Astrocyte of the cerebellum (primary cell): ENCODE measurements around the gene DHRS7C.
"Not testable (repeated sequence)": the region's sequence is repeated elsewhere in the genome, so short reads cannot be mapped to it uniquely, and the experiment has no call there.

ENCODE experiments used
- DNase-seq: peaks from one replicate; pipeline ENCODE4 v3.0.0-alpha.2; 2011; ENCODE audit warnings: low read depth
- H3K4me3 ChIP-seq: 2 replicates; pipeline ENCODE4 v1.5.1; 2011; ENCODE audit warnings: mild to moderate bottlenecking, low read depth, low read length, moderate library complexity
- CTCF ChIP-seq: IDR thresholded peaks from 2 replicates; pipeline ENCODE4 v1.5.1; 2012; ENCODE audit warnings: low read length, low read depth, moderate library complexity, mild to moderate bottlenecking; ENCODE audit errors: missing control alignments
- in situ Hi-C: cut with HindIII; loops from 2 replicates; pipeline ENCODE4 v1.10.0; 2017; ENCODE audit warnings: low sequenced_read_pairs

The DHRS7C gene

GRCh38 chr17:9801505-9801904 is 10.1 kb upstream of the DHRS7C start:
- DNase-seq, result no peak
- in situ Hi-C loops, result no loop called here
- no peak for TF ChIP-seq CTCF
- H3K4me3 ChIP-seq, result no peak overlapping the region

- no peak for DNase-seq
- in situ Hi-C loops, result no loop called here
- TF ChIP-seq CTCF, result no peak
- no peak overlapping the region for H3K4me3 ChIP-seq
Measured at GRCh38 chr17:9798724-9799123, 7.3 kb upstream of the DHRS7C start.

GRCh38 chr17:9798008-9798407 is 6.6 kb upstream of the DHRS7C start:
- in situ Hi-C loops, result no loop called here
- TF ChIP-seq CTCF, result no peak

GRCh38 chr17:9792181-9792840 is 919 bp upstream of the DHRS7C start:
- in situ Hi-C loops, result no loop called here
- H3K4me3 ChIP-seq, result no peak overlapping the region
- no peak for DNase-seq
- no peak for TF ChIP-seq CTCF

More at GRCh38 chr17:9798008-9798407, 6.6 kb upstream of the DHRS7C start:
- no peak for DNase-seq
- no peak overlapping the region for H3K4me3 ChIP-seq

GRCh38 chr17:9790316-9790715 is 1.1 kb downstream of the DHRS7C start:
- DNase-seq, result no peak
- in situ Hi-C loops, result no loop called here
- no peak for TF ChIP-seq CTCF
- H3K4me3 ChIP-seq, result no peak overlapping the region

- TF ChIP-seq CTCF, result no peak
- in situ Hi-C loops, result no loop called here
- DNase-seq, result no peak
- H3K4me3 ChIP-seq, result no peak overlapping the region
Measured at GRCh38 chr17:9788601-9789000, 2.8 kb downstream of the DHRS7C start.

GRCh38 chr17:9784544-9784943 is 6.8 kb downstream of the DHRS7C start:
- no peak overlapping the region for H3K4me3 ChIP-seq
- in situ Hi-C loops, result no loop called here
- DNase-seq, result no peak
- TF ChIP-seq CTCF, result no peak

GRCh38 chr17:9783465-9783864 is 7.9 kb downstream of the DHRS7C start:
- in situ Hi-C loops, DNase-seq, H3K4me3 ChIP-seq: not testable (repeated sequence)
